ENCODE data around the gene HMGN3. TPM values are rescaled to one million over a fixed set of nuclear protein-coding genes. Genes with fewer than 3 reads are reported as not detected.

Gene HMGN3
- total and polyA plus RNA-seq, 9 donors: 114 to 152 (median 129) TPM

- 65% methylated on average over 2 of the region's 6 CpGs for WGBS (ENCODE audit: insufficient coverage)
- Histone ChIP-seq H3K27me3 (ENCODE audit: control insufficient read depth, insufficient read depth, low read length) (no peaks in the 10 kb centered on the region), H3K27ac (ENCODE audit: low read length) (no peak overlapping the region), H3K36me3 (ENCODE audit: control insufficient read depth, insufficient read depth, low read length) (no peaks in the 10 kb centered on the region), H3K4me3 (ENCODE audit: low read length) (no peak overlapping the region), H3K4me1 (ENCODE audit: control insufficient read depth, insufficient read depth, low read length) (no peaks in the 10 kb centered on the region), H3K9me3 (replicated peaks; ENCODE audit: control insufficient read depth, low read depth, low read length) (no peaks in the 10 kb centered on the region)
- no peak for DNase-seq
Measured at GRCh38 chr6:79239536-79240168, 5.2 kb upstream of the HMGN3 start.

DNA sequence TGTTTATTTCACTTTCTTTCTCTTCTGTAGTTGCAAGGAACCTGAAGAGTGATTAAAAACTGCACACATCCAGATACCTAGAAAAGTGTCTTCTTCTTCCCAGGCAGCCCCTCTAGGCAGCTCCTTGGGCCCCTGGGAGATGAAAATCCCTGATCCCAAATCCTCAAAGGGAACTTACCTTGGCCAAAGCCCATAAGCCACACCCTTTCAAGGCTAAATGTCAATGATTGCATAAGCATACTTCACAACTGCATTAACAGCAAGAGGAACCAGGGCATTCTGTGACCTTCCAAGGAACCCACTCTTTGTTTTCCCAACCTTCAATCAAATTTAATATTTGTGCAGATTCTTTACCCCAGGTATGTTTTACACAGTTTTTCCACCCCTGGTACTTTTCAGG lies 4.4 kb upstream of the HMGN3 start:
- no peaks in the 10 kb centered on the region for H3K9me3 ChIP-seq (replicated peaks; ENCODE audit: control insufficient read depth, low read depth, low read length)
- H3K4me3 ChIP-seq (ENCODE audit: low read length): no peak overlapping the region
- H3K4me1 ChIP-seq (ENCODE audit: control insufficient read depth, insufficient read depth, low read length): no peaks in the 10 kb centered on the region
- no peaks in the 10 kb centered on the region for H3K36me3 ChIP-seq (ENCODE audit: control insufficient read depth, insufficient read depth, low read length)
- no peak overlapping the region for H3K27ac ChIP-seq (ENCODE audit: low read length)
- no peak for DNase-seq
- no peaks in the 10 kb centered on the region for H3K27me3 ChIP-seq (ENCODE audit: control insufficient read depth, insufficient read depth, low read length)

DNA sequence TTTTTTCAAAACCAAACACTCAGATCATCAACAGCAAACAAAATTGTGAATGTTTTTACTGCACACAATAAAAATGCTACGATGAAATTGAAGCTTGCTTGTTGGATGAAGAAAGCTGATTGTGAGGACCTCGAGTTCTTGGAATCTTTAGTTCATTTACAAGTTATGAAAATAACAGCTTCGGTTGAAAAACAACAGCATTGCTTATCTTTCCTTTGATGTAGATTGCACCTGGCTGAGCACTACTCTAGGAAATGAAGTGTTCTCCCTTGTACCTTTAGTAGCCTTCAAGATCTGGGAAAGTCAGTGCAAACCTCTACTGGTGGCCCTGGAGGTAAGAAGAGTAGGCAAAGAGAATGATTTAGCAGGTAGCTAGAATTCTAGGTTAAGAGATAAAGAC lies 2.2 kb upstream of the HMGN3 start:
- no peaks in the 10 kb centered on the region for H3K4me1 ChIP-seq (ENCODE audit: control insufficient read depth, insufficient read depth, low read length)

DNA sequence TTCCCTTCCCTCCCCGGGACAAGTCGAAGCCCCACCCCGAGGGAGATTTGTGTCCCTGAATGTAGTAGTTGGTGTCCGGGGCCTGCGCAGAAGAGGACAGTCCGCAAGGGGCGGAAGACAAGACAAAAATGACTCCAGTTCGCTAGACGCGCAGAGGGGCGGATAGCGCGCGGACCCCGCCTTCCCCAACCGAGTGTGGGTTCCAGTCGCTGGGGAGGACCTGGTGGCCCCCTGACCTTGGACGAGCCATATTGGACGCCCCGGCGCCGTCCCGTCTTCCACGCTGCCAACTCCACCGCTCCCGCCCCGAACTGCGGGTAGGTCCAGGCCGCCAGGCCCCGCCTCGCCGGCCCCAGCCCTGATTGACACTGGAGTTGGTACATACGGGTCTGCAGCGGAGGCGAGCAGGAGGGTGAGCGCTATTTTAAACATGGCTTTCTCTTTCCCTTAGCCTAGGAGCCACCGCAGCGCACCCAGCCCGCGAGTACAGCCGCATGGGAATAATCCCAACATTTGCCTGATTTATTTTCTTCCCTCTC lies 802 bp downstream of the HMGN3 start:
- no peaks in the 10 kb centered on the region for H3K27me3 ChIP-seq (ENCODE audit: control insufficient read depth, insufficient read depth, low read length)
- H3K36me3 ChIP-seq (ENCODE audit: control insufficient read depth, insufficient read depth, low read length): no peaks in the 10 kb centered on the region
- DNase-seq: peak; percentile 93
- peak overlapping the region; percentile 98 for H3K27ac ChIP-seq (ENCODE audit: low read length)
- no peaks in the 10 kb centered on the region for H3K4me1 ChIP-seq (ENCODE audit: control insufficient read depth, insufficient read depth, low read length)
- no peaks in the 10 kb centered on the region for H3K9me3 ChIP-seq (replicated peaks; ENCODE audit: control insufficient read depth, low read depth, low read length)
- WGBS (ENCODE audit: insufficient coverage): under 1% methylated on average over 38 of the region's 41 CpGs
- peak overlapping the region; percentile 94 for H3K4me3 ChIP-seq (ENCODE audit: low read length)

More for the DNA sequence above, 2.2 kb upstream of the HMGN3 start:
- Histone ChIP-seq H3K9me3 (replicated peaks; ENCODE audit: control insufficient read depth, low read depth, low read length) (no peaks in the 10 kb centered on the region), H3K36me3 (ENCODE audit: control insufficient read depth, insufficient read depth, low read length) (no peaks in the 10 kb centered on the region), H3K4me3 (ENCODE audit: low read length) (no peak overlapping the region), H3K27me3 (ENCODE audit: control insufficient read depth, insufficient read depth, low read length) (no peaks in the 10 kb centered on the region), H3K27ac (ENCODE audit: low read length) (no peak overlapping the region)
- no CpG with 5 or more reads among the region's 3 CpGs for WGBS (ENCODE audit: insufficient coverage)
- DNase-seq: no peak

- Histone ChIP-seq H3K27me3 (ENCODE audit: control insufficient read depth, insufficient read depth, low read length) (no peaks in the 10 kb centered on the region), H3K9me3 (replicated peaks; ENCODE audit: control insufficient read depth, low read depth, low read length) (no peaks in the 10 kb centered on the region), H3K36me3 (ENCODE audit: control insufficient read depth, insufficient read depth, low read length) (no peaks in the 10 kb centered on the region), H3K4me3 (ENCODE audit: low read length) (peak overlapping the region; percentile 94), H3K4me1 (ENCODE audit: control insufficient read depth, insufficient read depth, low read length) (no peaks in the 10 kb centered on the region), H3K27ac (ENCODE audit: low read length) (peak overlapping the region; percentile 98)
- DNase-seq: no peak
- no CpG with 5 or more reads among the region's 6 CpGs for WGBS (ENCODE audit: insufficient coverage)
Measured at GRCh38 chr6:79232696-79233462, 1.6 kb downstream of the HMGN3 start.

- Histone ChIP-seq H3K27ac (ENCODE audit: low read length) (no peak overlapping the region), H3K9me3 (replicated peaks; ENCODE audit: control insufficient read depth, low read depth, low read length) (no peaks in the 10 kb centered on the region), H3K4me3 (ENCODE audit: low read length) (no peak overlapping the region), H3K36me3 (ENCODE audit: control insufficient read depth, insufficient read depth, low read length) (no peaks in the 10 kb centered on the region), H3K4me1 (ENCODE audit: control insufficient read depth, insufficient read depth, low read length) (no peaks in the 10 kb centered on the region), H3K27me3 (ENCODE audit: control insufficient read depth, insufficient read depth, low read length) (no peaks in the 10 kb centered on the region)
- DNase-seq: no peak
Measured at GRCh38 chr6:79231666-79232065, 2.8 kb downstream of the HMGN3 start.

GRCh38 chr6:79231101-79231500 lies 3.4 kb downstream of the HMGN3 start:
- H3K4me3 ChIP-seq (ENCODE audit: low read length): no peak overlapping the region
- no peak overlapping the region for H3K27ac ChIP-seq (ENCODE audit: low read length)
- WGBS (ENCODE audit: insufficient coverage): 87% methylated on average over 3 of the region's 4 CpGs
- H3K36me3 ChIP-seq (ENCODE audit: control insufficient read depth, insufficient read depth, low read length): no peaks in the 10 kb centered on the region
- H3K9me3 ChIP-seq (replicated peaks; ENCODE audit: control insufficient read depth, low read depth, low read length): no peaks in the 10 kb centered on the region
- no peak for DNase-seq
- no peaks in the 10 kb centered on the region for H3K4me1 ChIP-seq (ENCODE audit: control insufficient read depth, insufficient read depth, low read length)
- H3K27me3 ChIP-seq (ENCODE audit: control insufficient read depth, insufficient read depth, low read length): no peaks in the 10 kb centered on the region

DNA sequence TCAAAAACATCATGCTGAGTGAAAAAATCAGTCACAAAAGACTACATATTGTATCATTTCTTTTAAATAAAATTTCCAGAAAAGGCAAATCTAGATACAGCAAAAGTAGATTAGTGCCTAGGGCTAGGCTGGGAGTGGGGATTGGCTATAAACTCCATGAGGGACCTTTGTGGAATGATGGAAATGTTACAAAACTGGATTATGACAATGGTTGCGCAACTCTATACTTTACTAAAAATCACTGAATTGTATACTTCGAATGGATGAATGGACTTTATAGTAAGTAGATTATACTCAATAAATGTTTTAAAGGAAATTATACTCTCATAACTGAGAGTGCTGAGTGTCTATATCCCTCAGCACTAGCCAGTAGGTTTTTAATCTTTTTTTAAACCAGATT lies 4.3 kb downstream of the HMGN3 start:
- Histone ChIP-seq H3K4me3 (ENCODE audit: low read length) (no peak overlapping the region), H3K4me1 (ENCODE audit: control insufficient read depth, insufficient read depth, low read length) (no peaks in the 10 kb centered on the region), H3K36me3 (ENCODE audit: control insufficient read depth, insufficient read depth, low read length) (no peaks in the 10 kb centered on the region), H3K27ac (ENCODE audit: low read length) (no peak overlapping the region), H3K27me3 (ENCODE audit: control insufficient read depth, insufficient read depth, low read length) (no peaks in the 10 kb centered on the region), H3K9me3 (replicated peaks; ENCODE audit: control insufficient read depth, low read depth, low read length) (no peaks in the 10 kb centered on the region)
- DNase-seq: no peak
- WGBS (ENCODE audit: insufficient coverage): no CpG with 5 or more reads among the region's 2 CpGs

DNA sequence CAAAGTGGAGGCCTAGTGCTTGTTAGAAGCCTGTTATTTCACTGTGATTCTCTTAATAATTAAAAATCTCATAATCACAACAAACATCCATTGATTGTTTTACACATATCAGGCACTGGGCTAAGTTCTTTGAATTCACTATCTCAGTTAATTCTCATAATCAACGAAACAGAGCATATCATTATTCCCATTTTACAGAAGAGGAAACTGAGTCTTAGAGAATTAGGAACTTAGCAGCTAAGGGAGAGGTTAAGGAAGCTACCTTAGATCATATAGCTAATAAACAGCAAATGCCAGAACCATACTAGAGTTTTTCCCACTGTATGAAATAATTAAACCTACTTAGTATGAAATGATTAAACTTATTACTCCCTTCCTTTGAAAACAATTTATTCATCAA lies 7.0 kb downstream of the HMGN3 start:
- Histone ChIP-seq H3K36me3 (ENCODE audit: control insufficient read depth, insufficient read depth, low read length) (no peaks in the 10 kb centered on the region), H3K9me3 (replicated peaks; ENCODE audit: control insufficient read depth, low read depth, low read length) (no peaks in the 10 kb centered on the region), H3K27me3 (ENCODE audit: control insufficient read depth, insufficient read depth, low read length) (no peaks in the 10 kb centered on the region), H3K27ac (ENCODE audit: low read length) (no peak overlapping the region), H3K4me3 (ENCODE audit: low read length) (no peak overlapping the region), H3K4me1 (ENCODE audit: control insufficient read depth, insufficient read depth, low read length) (no peaks in the 10 kb centered on the region)
- DNase-seq: no peak
- WGBS (ENCODE audit: insufficient coverage): no CpG with 5 or more reads among the region's 1 CpG

DNA sequence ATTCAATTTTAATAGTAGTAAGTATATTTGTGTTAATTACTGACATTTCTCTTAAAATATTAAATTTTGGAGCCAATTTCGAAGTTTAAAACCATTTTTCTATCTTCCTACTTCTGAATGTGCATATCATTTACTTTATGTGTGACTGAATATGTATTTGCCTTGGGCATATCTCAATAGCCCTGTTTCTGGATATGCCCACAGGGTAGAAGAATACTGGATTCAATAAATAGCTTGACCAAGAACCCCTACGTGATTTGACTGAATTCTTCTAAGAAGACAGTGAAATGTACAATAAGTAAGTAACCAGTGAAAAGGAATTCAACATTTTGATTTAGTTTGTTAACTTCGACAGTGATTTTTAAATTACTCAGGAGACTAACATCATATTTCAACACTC lies 7.8 kb downstream of the HMGN3 start:
- no peaks in the 10 kb centered on the region for H3K27me3 ChIP-seq (ENCODE audit: control insufficient read depth, insufficient read depth, low read length)
- DNase-seq: no peak
- no peaks in the 10 kb centered on the region for H3K36me3 ChIP-seq (ENCODE audit: control insufficient read depth, insufficient read depth, low read length)
- H3K4me1 ChIP-seq (ENCODE audit: control insufficient read depth, insufficient read depth, low read length): no peaks in the 10 kb centered on the region
- no CpG with 5 or more reads among the region's 3 CpGs for WGBS (ENCODE audit: insufficient coverage)
- H3K4me3 ChIP-seq (ENCODE audit: low read length): no peak overlapping the region
- H3K27ac ChIP-seq (ENCODE audit: low read length): no peak overlapping the region
- H3K9me3 ChIP-seq (replicated peaks; ENCODE audit: control insufficient read depth, low read depth, low read length): no peaks in the 10 kb centered on the region
